ENCODE measurements around the gene PTAR1. TPM values are rescaled to one million over a fixed set of nuclear protein-coding genes. Genes with fewer than 3 reads are reported as not detected.

The PTAR1 gene
- total and polyA plus RNA-seq, 10 of the 15 experiments (the other 5 are each of a cell fraction or from before 2014, with no cell fraction given): 4.9 to 27.6 (median 14.2) TPM

DNA sequence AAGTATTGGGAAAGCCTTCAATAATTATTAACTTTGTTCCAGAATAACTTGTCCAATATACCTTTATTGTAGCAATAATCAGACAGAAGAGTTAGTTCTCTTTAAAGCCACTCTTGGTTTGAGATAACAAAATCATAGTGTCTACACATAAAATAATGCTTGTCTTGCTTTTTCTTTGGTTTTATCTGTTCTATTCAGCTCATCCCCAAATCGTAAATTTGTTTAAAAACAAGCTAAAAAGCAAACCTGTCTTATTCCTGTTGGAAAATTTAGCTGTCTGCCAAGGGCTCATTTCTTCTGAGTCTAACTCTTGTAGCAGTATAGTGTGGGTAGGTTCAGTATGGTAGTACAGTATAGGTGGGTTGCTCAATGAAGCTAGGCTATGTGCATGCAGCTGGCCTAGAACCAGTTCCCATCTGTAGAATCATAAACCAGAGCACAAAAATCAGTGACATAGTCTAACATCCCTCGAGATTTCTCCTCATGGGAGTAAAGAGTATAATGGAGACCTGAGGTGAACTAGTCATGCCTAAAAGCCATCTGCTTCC, 69.7 kb downstream of the PTAR1 start (continued):
- TF ChIP-seq ZBTB40 (IDR thresholded peaks at IDR 0.05; ENCODE audit: borderline replicate concordance) (no peak), PML (IDR thresholded peaks at IDR 0.05; ENCODE audit: low read length) (no peak), RB1 (IDR thresholded peaks at IDR 0.05; ENCODE audit: borderline replicate concordance) (no peak), RELA (IDR thresholded peaks at IDR 0.05; ENCODE audit: borderline replicate concordance, partially characterized antibody) (no peak), SRF (IDR thresholded peaks at IDR 0.05; ENCODE audit: low read depth in 2 of 2, low read length in 2 of 2) (no peak)

DNA sequence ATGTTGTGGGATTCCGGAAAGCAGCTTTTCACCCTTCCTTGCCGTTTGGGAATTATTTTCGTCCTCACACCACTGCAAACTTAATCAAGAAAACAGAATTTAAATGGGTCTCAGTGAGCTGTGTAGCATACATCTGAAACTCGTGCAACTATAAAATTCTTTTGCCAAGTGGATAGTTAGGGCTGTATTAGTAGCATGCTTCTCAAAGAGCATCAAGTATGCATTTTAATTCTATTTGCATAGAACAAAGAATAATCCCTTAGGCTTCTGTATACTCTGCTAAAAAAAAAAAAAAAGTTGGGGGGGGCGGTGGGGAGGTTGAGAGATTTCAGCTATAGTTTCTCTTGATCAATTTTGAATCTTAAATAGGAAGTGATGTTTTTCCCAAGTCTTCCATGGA, 75.9 kb downstream of the PTAR1 start:
- no peak overlapping the region for H3K27ac ChIP-seq (ENCODE audit: control insufficient read depth, insufficient read depth)
- H3K79me2 ChIP-seq (ENCODE audit: control insufficient read depth, insufficient read depth, low read length): no peaks in the 10 kb centered on the region
- intact Hi-C loops (cut with micrococcal nuclease; ENCODE audit: unreplicated experiment) (no loop called here), in situ Hi-C loops (cut with MboI) (no loop called here)
- ChIA-PET CTCF (no interaction called here), RAD21 (ENCODE audit: unreplicated experiment) (no interaction called here), POLR2A (interaction anchor here (0.6 kb wide), 2 partner anchors 22 to 37 kb away, joined by 3 to 4 read pairs; no protein-coding TSS in a partner anchor), SMC1A (ENCODE audit: uncharacterized antibody, unreplicated experiment) (interaction anchor here (0.7 kb wide), 1 partner anchor 1081 kb away, joined by 3 read pairs; no protein-coding TSS in a partner anchor)
- WGBS (ENCODE audit: insufficient coverage, insufficient replicate concordance, low lambda C conversion rate, missing lambda C conversion rate): 36% methylated on average over 5 of the region's 5 CpGs
- DNase-seq (ENCODE audit: low read depth, low spot score) (no peak), ATAC-seq (no peak), FAIRE-seq (no peak)
- TF ChIP-seq RUNX3 (IDR thresholded peaks at IDR 0.05; ENCODE audit: low read length): no peak
- H4K20me1 ChIP-seq (ENCODE audit: control insufficient read depth, insufficient read depth): no peaks in the 10 kb centered on the region
- no peak overlapping the region for H3K4me3 ChIP-seq
- no peaks in the 10 kb centered on the region for H3K27me3 ChIP-seq (replicated peaks in 1 of 2; ENCODE audit: control insufficient read depth in 2 of 2, insufficient read depth in 2 of 2, low read length in 1 of 2)
- no peak overlapping the region for H3K9ac ChIP-seq (ENCODE audit: control insufficient read depth, insufficient read depth, low read length)
- H2AFZ ChIP-seq (ENCODE audit: control insufficient read depth, low read depth, low read length): no peak overlapping the region
- no TSS peak for BruUV-seq (replicated peaks)
- H3K36me3 ChIP-seq (ENCODE audit: control insufficient read depth in 2 of 2, insufficient read depth in 2 of 2, low read length in 1 of 2): no peaks in the 10 kb centered on the region
- H3K4me2 ChIP-seq (ENCODE audit: control insufficient read depth, insufficient read depth): no peak overlapping the region
- H3K9me3 ChIP-seq (replicated peaks; ENCODE audit: control insufficient read depth, insufficient read depth, low read length): no peaks in the 10 kb centered on the region
- no peaks in the 10 kb centered on the region for H3K4me1 ChIP-seq (ENCODE audit: control insufficient read depth, insufficient read depth, low read length)
